HG02798 (cell line): ENCODE measurements around the gene LILRA2.
"Not testable (repeated sequence)": the region's sequence is repeated elsewhere in the genome, so short reads cannot be mapped to it uniquely, and the experiment has no call there.

Source experiments
- ATAC-seq: cut with Tn5 transposase; IDR thresholded peaks from one replicate; pipeline ENCODE4 v1.9.1; 2021; ENCODE audit warnings: mild to moderate bottlenecking; ENCODE audit not compliant: unreplicated experiment, poor library complexity

The LILRA2 gene

DNA sequence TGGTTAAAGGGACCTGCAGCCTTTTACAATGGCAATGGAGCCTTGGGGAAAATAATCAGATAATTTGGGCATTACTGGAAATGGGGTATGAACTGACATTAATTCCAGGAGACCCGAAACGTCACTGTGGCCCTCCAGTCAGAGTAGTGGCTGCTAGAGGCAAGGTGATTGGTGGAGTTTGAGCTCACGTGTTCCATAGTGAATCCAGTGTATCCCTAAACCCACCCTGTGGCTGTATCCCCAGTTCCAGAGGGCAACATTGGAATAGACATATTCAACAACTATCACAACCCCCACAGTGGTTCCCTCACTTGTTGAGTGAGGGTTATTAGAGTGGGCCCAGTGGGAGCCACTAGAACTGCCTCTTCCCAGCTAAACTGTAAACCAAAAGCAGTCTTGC is 3.3 kb upstream of the LILRA2 start:
- ATAC-seq, result no peak

DNA sequence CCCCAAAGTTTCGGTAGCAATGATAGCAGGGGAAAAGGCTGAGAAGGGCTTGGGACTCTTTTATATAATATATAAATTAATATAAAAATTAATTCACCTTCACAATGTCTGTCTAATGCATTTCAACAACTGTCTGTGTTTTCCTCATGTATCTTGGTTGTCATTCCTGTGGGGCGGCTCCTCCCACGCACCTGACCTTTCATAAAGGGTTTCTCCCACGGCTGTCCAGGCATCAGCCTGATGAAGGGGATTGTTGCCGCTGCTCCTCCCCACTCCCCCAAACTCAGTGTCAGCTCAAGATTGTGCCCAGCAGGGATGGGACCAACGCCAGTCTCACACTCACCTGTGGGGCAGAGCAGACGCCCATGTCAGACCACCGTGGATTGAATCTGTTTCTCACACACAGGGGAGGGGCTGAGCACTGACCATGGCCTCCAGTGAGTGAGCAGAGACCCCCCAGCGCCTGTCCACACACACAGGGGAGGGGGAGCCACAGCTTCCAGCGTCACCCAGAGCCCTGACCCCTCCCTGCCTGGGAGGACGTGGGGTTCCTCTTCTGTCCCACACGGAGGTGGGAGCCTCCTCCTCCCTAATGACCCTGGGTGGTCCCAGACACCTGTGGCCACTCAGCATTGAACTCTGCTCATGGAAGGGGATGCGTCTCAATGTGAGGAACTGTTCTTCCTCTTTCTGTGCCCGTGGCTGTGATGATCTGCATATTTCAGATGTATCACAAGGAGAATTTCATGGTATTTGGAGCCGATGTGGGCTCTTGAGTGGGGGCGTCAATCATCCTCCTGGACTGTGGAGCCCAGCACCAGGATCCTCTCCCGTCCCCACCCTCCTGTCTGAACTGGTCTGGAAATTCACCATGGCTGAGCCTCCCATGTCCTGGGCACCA is 1.6 kb upstream of the LILRA2 start:
- not testable (repeated sequence) for ATAC-seq

DNA sequence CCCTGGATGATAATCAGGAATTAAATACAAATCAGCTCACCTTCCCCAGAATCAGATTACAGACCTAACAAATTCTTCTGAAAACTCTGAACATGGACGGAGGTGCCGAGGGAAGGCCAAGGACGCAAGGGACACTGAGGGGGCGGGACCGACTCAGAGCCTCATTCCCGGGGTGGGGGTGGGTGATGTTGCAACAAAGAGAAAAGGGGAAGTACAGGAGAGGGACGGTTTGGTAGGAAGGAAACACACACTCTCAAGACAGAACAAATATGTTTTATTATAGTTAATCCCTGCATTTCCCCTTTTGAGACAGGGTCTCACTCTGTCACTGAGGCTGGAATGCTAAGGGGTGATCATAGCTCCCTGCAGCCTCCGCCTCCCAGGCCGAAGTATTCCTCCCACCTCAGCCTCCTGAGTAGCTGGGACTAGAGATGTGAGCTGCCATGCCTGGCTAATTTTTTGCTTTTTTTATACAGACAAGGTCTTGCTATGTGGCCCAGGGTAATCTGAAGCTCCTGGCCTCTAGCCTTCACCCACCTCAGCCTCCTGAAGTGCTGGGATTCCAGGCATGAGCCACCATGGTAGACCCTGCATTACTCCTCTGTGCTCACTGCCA is 786 bp upstream of the LILRA2 start:
- no peak for ATAC-seq

DNA sequence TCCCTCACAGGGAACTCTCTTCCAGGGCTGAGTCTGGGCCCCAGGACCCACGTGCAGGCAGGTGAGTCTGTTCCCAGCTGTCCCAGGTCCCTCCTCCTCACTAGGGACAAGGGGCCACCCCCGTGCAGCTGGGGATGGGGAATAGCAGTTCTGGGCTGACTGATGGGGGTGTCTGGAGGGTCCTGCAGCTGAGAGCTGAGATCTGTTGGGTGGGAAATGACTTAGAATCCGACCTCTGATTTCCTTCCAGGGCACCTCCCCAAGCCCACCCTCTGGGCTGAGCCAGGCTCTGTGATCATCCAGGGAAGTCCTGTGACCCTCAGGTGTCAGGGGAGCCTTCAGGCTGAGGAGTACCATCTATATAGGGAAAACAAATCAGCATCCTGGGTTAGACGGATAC is 461 bp downstream of the LILRA2 start:
- ATAC-seq, result no peak

DNA sequence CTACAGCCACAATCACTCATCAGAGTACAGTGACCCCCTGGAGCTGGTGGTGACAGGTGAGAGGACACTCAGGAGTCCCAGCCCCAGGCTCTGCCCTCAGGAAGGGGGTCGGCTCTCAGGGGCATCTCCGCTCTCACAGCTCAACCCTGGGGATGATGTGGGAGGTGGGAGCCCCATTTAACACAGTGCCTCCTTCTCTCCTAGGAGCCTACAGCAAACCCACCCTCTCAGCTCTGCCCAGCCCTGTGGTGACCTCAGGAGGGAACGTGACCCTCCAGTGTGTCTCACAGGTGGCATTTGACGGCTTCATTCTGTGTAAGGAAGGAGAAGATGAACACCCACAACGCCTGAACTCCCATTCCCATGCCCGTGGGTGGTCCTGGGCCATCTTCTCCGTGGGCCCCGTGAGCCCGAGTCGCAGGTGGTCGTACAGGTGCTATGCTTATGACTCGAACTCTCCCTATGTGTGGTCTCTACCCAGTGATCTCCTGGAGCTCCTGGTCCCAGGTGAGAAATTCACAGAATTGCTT is 1.0 kb downstream of the LILRA2 start:
- no peak for ATAC-seq

DNA sequence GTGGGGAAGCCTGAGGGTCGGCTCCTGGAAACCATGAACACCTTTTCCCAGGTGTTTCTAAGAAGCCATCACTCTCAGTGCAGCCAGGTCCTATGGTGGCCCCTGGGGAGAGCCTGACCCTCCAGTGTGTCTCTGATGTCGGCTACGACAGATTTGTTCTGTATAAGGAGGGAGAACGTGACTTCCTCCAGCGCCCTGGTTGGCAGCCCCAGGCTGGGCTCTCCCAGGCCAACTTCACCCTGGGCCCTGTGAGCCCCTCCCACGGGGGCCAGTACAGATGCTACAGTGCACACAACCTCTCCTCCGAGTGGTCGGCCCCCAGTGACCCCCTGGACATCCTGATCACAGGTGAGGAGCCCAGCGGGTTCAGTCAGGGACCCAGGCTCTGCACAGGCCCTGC is 1.6 kb downstream of the LILRA2 start:
- ATAC-seq, result not testable (repeated sequence)

DNA sequence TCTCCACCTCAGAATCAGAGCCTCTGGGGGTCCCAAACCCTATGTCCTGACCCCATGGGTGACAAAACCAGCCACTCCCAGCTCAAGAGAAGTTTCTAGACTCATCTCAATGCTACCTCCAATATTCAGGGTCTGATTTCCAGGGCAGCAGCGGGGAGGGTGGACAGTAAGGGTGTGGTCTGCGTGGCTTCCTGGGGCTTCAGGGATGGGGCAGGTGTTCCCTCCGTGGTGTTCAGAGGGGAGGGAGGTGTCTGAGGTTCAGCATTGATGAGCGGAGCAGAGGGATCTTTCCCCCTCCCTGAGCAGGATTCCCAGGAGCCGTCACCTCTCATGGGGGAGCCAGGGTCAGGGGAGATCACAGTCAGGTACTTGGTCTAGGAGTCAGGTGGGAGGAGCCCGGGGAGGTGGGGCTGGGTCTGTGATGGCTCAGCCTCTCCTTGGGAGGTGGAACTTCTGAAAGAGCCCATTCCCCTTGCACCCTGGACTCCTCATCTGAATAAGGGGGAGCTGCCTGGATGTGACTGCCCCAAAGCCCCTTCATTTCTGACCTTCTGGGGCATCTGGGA is 2.9 kb downstream of the LILRA2 start:
- no peak for ATAC-seq

DNA sequence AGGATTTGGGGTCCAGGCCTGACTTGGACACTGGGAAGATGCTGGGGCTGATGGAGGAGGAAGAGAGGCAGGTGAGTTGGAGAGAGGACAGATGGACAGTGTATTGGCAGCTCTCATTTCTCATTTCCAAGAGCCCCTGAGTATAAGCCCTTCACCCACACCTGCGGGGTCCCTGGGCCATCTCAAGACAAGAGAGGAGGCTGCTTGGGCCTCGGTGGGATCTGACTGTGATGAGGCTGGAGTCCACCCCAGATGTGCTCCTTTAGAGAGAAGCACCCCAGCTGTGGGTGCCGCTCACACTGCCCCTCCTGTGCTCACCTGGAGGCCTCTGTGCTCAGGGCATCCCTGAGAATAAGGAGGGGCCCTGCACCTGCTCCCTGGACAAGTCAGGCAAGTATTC is 3.7 kb downstream of the LILRA2 start:
- no peak for ATAC-seq

DNA sequence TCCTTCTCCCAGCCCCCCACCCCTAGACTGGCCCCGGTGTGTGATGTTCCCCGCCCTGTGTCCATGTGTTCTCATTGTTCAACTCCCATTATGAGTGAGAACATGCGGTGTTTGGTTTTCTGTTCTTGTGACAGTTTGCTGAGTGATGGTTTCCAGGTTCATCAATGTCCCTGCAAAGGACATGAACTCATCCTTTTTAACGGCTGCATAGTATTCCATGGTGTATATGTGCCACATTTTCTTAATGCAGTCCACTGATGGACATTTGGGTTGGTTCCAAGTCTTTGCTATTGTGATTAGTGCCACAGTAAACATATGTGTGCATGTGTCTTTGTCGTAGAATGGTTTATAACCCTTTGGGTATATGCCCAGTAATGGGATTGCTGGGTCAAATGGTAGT is 4.7 kb downstream of the LILRA2 start:
- not testable (repeated sequence) for ATAC-seq

DNA sequence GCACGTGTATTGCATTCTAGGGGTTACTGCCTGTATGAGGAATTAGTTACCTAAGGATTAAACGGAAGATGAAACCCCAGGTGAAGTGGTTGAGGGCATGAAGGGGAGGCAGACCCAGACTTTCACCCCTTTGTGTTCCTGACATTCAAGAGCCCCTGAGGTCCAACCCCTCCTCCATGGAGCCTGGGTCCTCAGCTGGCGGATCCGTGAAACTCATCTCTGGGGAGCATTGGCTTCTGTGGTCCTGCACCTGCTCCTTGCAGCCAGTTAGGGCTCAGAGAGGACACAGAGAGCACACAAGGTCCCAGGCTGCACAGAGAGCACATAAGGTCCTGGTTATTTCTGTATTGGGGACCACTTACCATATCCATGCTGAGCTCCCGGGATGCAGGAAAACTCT is 12.8 kb downstream of the LILRA2 start:
- ATAC-seq, result no peak

DNA sequence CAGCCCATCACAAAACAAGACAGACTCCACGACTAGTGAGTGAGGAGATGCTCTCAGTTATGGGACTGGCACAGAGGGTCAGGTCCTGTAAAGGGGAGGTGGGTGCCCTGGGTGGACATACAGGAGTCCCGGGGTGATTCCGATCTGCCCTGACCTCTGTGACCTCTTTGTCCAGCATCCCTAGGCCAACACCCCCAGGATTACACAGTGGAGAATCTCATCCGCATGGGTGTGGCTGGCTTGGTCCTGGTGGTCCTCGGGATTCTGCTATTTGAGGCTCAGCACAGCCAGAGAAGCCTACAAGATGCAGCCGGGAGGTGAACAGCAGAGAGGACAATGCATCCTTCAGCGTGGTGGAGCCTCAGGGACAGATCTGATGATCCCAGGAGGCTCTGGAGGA is 13.4 kb downstream of the LILRA2 start:
- no peak for ATAC-seq

DNA sequence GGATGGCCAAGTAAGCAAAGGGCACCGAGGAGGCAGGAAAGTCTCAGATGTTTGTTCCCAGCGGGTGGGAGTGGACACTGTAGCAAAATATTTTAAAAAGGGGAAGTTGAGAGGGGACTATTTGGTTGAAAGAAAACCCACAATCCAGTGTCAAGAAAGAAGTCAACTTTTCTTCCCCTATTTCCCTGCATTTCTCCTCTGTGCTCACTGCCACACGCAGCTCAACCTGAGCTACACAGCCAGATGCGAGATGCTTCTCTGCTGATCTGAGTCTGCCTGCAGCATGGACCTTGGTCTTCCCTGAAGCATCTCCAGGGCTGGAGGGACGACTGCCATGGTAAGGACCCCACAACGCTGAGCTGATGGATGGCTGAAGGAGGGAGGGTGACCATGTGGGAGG is 19.9 kb downstream of the LILRA2 start, which contains the start of gene LILRA1:
LILRA1 (plus strand) TSS at position 188 of the 400 bp plus-strand sequence. CDS start 613 bp downstream, outside the sequence.
- ATAC-seq, result not testable (repeated sequence)

DNA sequence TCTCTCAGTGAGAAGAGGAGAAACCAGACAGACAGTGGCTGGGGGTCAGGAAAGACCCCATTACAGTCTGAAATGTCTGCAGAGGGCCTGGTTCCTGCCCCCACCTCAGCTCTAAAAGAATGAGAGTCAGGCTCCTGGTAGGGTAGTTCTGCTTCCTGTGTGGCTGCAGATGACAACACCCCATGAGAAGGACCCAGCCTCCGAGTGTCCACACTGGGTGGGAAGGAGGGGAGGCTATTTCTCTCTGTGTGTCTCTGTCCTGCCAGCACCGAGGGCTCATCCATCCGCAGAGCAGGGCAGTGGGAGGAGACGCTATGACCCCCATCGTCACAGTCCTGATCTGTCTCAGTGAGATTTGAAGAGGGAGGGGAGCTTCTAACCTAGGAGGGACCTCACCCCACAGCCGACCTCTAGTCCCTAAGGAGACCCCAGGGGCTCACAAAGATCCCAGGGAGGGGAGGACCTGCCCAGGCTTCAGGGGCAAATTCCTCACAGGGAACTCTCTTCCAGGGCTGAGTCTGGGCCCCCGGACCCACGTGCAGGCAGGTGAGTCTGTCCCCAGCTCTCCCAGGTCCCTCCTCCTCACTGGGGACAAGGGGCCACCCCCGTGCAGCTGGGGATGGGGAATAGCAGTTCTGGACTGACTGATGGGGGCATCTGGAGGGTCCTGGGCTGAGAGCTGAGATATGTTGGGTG is 20.5 kb downstream of the LILRA2 start:
- ATAC-seq, result not testable (repeated sequence)

DNA sequence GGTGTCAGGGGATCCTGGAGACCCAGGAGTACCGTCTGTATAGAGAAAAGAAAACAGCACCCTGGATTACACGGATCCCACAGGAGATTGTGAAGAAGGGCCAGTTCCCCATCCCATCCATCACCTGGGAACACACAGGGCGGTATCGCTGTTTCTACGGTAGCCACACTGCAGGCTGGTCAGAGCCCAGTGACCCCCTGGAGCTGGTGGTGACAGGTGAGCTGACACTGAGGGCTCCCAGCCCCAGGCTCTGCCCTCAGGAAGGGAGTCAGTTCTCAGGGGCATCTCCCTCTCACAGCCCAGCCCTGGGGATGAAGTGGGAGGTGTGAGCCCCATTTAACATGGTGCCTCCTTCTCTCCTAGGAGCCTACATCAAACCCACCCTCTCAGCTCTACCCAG is 21.1 kb downstream of the LILRA2 start:
- ATAC-seq, result no peak

DNA sequence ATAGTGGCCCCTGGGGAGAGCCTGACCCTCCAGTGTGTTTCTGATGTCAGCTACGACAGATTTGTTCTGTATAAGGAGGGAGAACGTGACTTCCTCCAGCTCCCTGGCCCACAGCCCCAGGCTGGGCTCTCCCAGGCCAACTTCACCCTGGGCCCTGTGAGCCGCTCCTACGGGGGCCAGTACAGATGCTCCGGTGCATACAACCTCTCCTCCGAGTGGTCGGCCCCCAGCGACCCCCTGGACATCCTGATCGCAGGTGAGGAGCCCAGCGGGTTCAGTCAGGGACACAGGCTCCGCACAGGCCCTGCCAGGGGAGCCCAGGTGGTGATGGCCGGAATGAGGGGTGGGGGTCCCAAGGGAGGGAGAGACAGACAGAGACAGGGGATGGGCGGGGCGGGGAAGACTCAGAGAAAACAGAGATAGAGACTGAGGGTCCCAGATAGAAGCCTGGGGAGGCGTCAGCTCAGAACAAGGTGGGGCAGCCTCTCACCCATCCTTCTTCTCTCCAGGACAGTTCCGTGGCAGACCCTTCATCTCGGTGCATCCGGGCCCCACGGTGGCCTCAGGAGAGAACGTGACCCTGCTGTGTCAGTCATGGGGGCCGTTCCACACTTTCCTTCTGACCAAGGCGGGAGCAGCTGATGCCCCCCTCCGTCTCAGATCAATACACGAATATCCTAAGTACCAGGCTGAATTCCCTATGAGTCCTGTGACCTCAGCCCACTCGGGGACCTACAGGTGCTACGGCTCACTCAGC is 22.3 kb downstream of the LILRA2 start:
- not testable (repeated sequence) for ATAC-seq

DNA sequence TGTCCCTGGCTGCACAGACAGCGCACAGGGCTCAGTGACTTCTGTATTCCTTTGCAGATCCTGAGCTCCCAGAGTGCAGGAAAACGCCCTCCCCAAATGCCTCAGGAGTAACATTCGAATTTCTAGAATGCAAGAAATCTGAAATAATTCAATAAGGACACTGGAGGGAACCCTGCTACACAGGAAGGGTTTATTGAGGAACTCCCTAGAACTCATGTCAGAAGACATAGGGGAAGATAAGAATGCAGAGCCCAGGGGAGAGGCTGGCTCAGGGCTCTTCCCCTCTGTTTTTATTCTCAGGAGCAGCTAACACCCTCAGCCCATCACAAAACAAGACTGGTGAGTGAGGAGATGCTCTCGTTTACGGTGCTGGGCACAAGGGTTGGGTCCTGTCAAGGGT is 26.6 kb downstream of the LILRA2 start:
- ATAC-seq, result no peak

DNA sequence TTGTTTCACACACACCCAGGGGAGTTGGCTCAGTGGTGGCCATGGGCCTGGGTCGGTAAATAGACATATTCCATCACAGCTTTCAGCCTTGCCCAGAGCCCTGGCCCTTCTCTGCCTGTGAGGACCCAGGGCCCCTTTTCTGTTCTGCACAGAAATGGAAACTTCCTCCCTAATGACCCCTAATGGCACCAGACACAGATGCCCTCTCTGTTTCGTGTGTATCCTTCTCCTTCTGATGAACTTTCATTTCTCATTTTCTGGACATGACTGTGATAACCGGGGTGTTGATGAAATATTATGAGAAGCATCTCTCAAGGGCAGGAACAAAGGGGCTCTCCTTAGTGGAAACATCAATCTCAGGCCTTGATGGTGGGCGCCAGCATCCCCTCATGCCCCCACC is 32.6 kb downstream of the LILRA2 start:
- no peak for ATAC-seq

DNA sequence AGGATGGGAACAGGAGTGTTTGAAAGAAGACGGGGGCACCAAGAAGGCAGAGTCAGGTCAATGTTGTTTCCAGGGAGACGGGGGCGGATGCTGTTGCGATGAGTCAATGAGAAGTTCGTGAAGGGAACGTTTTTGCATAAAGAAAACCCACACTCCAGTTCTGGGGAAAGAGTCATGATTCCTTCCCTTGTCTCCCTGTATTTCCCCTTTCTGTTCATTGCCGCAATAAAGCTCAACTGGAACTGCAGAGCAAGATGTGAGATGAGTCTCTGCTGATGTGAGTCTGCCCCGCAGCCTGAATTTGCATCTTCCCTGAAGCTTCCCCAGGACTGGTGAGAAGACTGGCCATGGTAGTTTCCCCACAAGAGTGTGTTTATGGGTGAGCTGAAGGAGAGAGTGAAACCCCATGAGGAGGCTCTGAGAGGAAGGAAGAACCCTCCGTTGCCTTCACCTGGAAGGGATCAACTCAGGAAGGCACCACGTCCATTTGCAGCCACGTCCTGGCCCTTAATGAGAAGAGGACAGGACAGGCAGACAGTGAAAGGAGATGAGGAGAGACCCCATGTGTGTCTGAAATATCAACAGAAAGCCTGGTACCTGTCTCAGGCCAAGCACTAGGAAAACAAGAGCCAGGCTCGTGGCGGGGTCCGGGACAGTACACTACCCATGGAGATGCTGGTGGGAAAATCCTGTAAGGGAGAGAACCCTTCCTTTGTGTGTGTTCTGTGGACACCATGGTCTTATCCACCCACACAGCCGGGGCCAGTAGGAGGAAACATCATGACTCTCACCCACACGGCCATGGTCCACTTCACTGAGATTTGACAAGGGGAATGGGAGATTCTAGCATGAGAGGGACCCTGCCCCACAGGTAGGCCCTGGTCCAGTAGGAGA is 33.5 kb downstream of the LILRA2 start:
- ATAC-seq, result peak; percentile 63

DNA sequence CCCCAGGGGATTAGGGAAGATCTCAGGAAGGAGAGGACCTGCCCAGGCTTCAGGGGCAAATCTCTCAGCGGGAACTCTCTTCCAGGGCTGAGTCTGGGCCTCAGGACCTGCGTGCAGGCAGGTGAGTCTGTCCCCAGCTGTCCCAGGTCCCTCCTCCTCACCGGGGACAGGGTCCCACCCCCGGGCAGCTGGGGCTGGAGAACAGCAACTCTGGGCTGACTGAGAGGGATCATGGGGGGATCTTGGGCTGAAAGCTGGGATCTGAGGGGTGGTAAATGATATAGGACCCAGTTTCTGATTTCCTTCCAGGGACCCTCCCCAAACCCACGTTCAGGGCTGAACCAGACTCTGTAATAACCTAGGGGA is 34.2 kb downstream of the LILRA2 start:
- ATAC-seq, result no peak
